ENCODE results near the gene MYL3.

Gene MYL3

GRCh38 chr3:46858456-46858855 lies 4.8 kb downstream of the MYL3 start:
- DNase-seq (ENCODE audit: low read depth), result no peak
- no peak overlapping the region for H3K4me3 ChIP-seq (ENCODE audit: control insufficient read depth, low read depth, low read length)
- TF ChIP-seq CTCF (IDR thresholded peaks at IDR 0.05; ENCODE audit: control insufficient read depth, insufficient read depth, low read depth, low read length, missing control alignments), result no peak

- H3K4me3 ChIP-seq (ENCODE audit: control insufficient read depth, low read depth, low read length), result no peak overlapping the region
- TF ChIP-seq CTCF (IDR thresholded peaks at IDR 0.05; ENCODE audit: control insufficient read depth, insufficient read depth, low read depth, low read length, missing control alignments), result no peak
- DNase-seq (ENCODE audit: low read depth), result no peak
Measured at GRCh38 chr3:46857485-46858341, 5.5 kb downstream of the MYL3 start.

GRCh38 chr3:46856576-46857471 lies 6.4 kb downstream of the MYL3 start:
- no peak overlapping the region for H3K4me3 ChIP-seq (ENCODE audit: control insufficient read depth, low read depth, low read length)
- no peak for TF ChIP-seq CTCF (IDR thresholded peaks at IDR 0.05; ENCODE audit: control insufficient read depth, insufficient read depth, low read depth, low read length, missing control alignments)
- no peak for DNase-seq (ENCODE audit: low read depth)

- DNase-seq (ENCODE audit: low read depth), result no peak
- no peak overlapping the region for H3K4me3 ChIP-seq (ENCODE audit: control insufficient read depth, low read depth, low read length)
- TF ChIP-seq CTCF (IDR thresholded peaks at IDR 0.05; ENCODE audit: control insufficient read depth, insufficient read depth, low read depth, low read length, missing control alignments), result no peak
Measured at GRCh38 chr3:46854555-46854991, 8.7 kb downstream of the MYL3 start.

GRCh38 chr3:46853441-46854415 lies 9.5 kb downstream of the MYL3 start:
- no peak overlapping the region for H3K4me3 ChIP-seq (ENCODE audit: control insufficient read depth, low read depth, low read length)
- no peak for TF ChIP-seq CTCF (IDR thresholded peaks at IDR 0.05; ENCODE audit: control insufficient read depth, insufficient read depth, low read depth, low read length, missing control alignments)
- DNase-seq (ENCODE audit: low read depth), result no peak
